CD4-positive, alpha-beta T cell (primary cell): ENCODE data around the gene RNASEH2B. TPM values are rescaled to one million over a fixed set of nuclear protein-coding genes. Genes with fewer than 3 reads are reported as not detected.

Experiments used
- ATAC-seq: fragments of 200-7000 bp; cut with Tn5 transposase; one replicate; pipeline ENCODE4 v1.10.0; 2022; ENCODE audit warnings: mild to moderate bottlenecking; ENCODE audit not compliant: poor library complexity
- CTCF ChIA-PET: fragments of 350-600 bp; sonication (Branson Sonifier 250); formaldehyde crosslinking; loops from one replicate; lab custom pipeline; 2021; ENCODE audit warnings: antibody characterized with exemption, inconsistent platforms; lab: Charles Lee
- POLR2A ChIA-PET: fragments of 350-600 bp; sonication (Branson Sonifier 250); formaldehyde crosslinking; loops from one replicate; lab custom pipeline; 2021; ENCODE audit warnings: antibody characterized with exemption, inconsistent platforms; lab: Charles Lee
- DNase-seq, 14 experiments: peaks; one replicate each; pipeline ENCODE4 v3.0.0-alpha.2; 2013 to 2020; ENCODE audit warnings: mixed read lengths in 2 of 14
- H3K27ac ChIP-seq, 2 donors: one replicate each; pipeline versions ENCODE4 v1.5.1 to v1.7.0; 2013; ENCODE audit warnings: low read length in 2 of 2, low read depth in 1 of 2, mild to moderate bottlenecking in 1 of 2
- H3K27me3 ChIP-seq, 2 experiments: 1 replicate in 1 of 2; 2 replicates in 1 of 2; pipeline versions ENCODE4 v1.6.1 to v1.7.0; 2013; ENCODE audit warnings: low read length in 2 of 2, control low read depth in 1 of 2, mild to moderate bottlenecking in 1 of 2, moderate library complexity in 1 of 2; ENCODE audit not compliant: insufficient read depth in 2 of 2, control insufficient read depth in 1 of 2
- H3K36me3 ChIP-seq: one replicate; pipeline ENCODE4 v1.6.1; 2013; ENCODE audit warnings: low read length, control low read depth; ENCODE audit not compliant: insufficient read depth
- H3K4me1 ChIP-seq: one replicate; pipeline ENCODE4 v1.6.1; 2013; ENCODE audit warnings: low read length, control low read depth; ENCODE audit not compliant: insufficient read depth
- H3K4me3 ChIP-seq: one replicate; pipeline ENCODE4 v1.5.1; 2013; ENCODE audit warnings: mild to moderate bottlenecking, low read length, moderate library complexity
- H3K9me3 ChIP-seq, 2 experiments: 1 replicate in 1 of 2; 2 replicates in 1 of 2; pipeline versions ENCODE4 v1.6.1 to v1.7.0; 2013; ENCODE audit warnings: low read length in 2 of 2, mild to moderate bottlenecking in 2 of 2, control low read depth in 1 of 2, moderate library complexity in 1 of 2; ENCODE audit not compliant: control insufficient read depth in 1 of 2, insufficient read depth in 1 of 2
- H3K27ac Mint-ChIP-seq: one replicate; pipeline ENCODE4 v1.8.0; 2020; ENCODE audit warnings: mixed read lengths
- H3K27me3 Mint-ChIP-seq: one replicate; pipeline ENCODE4 v1.8.0; 2021; ENCODE audit warnings: mixed read lengths
- H3K36me3 Mint-ChIP-seq: one replicate; pipeline ENCODE4 v1.8.0; 2021; ENCODE audit warnings: low read depth, mixed read lengths
- H3K4me1 Mint-ChIP-seq: one replicate; pipeline ENCODE4 v1.8.0; 2021; ENCODE audit warnings: low read depth, mixed read lengths
- H3K4me3 Mint-ChIP-seq: one replicate; pipeline ENCODE4 v1.8.0; 2020; ENCODE audit warnings: mild to moderate bottlenecking, mixed read lengths
- H3K9me3 Mint-ChIP-seq: one replicate; pipeline ENCODE4 v1.8.0; 2020; ENCODE audit warnings: mixed read lengths
- CTCF ChIP-seq: fragments of 200-600 bp; IDR thresholded peaks from one replicate; pipeline ENCODE4 v1.8.0; 2022; ENCODE audit warnings: antibody characterized with exemption, mild to moderate bottlenecking
- intact Hi-C, 2 experiments: fragments of 100-400 bp; cut with DNase I in 1 of 2; cut with micrococcal nuclease in 1 of 2; formaldehyde crosslinking; loops; one replicate each; pipeline versions ENCODE4 v1.15.1 to v1.9.0; 2023 to 2025; cut with DNase I, micrococcal nuclease
- total RNA-seq, 174 experiments: library from RNA in 2 of 174; stranded (reverse) in 2 of 174; gene quantifications; one replicate each; pipeline ENCODE4 v1.2.3 and lab custom pipeline; 2021 to 2026

Gene RNASEH2B
- total RNA-seq, 2 experiments from 2014 or later: 68.4 to 74.6 TPM

- no peak overlapping the region for H3K4me3 ChIP-seq
- DNase-seq: no peak
- Mint-ChIP-seq H3K27me3 (no peaks in the 10 kb centered on the region), H3K9me3 (peaks cover 8% of the 10 kb centered on the region), H3K27ac (peak overlapping the region; percentile 64), H3K36me3 (peaks cover 82% of the 10 kb centered on the region), H3K4me1 (peaks cover 48% of the 10 kb centered on the region), H3K4me3 (no peak overlapping the region)
- no peaks in the 10 kb centered on the region for H3K4me1 ChIP-seq
- H3K27me3 ChIP-seq: no peaks in the 10 kb centered on the region
- ChIA-PET CTCF (interaction anchor here (1.3 to 1.9 kb wide), 2 partner anchors 13 to 16 kb away, joined by 3 to 4 read pairs; no protein-coding TSS in a partner anchor), POLR2A (interaction anchor here (1.3 kb wide), 1 partner anchor 13 kb away, joined by 3 read pairs; no protein-coding TSS in a partner anchor)
- peaks cover 36% of the 10 kb centered on the region for H3K36me3 ChIP-seq
- peaks cover 4 to 16% of the 10 kb centered on the region in 2 experiments for H3K9me3 ChIP-seq
- TF ChIP-seq CTCF: no peak
- no peak overlapping the region for H3K27ac ChIP-seq
- intact Hi-C loops: no loop called here
- ATAC-seq: no peak
Measured at GRCh38 chr13:50928102-50928501, 18.5 kb downstream of the RNASEH2B start.

- Histone ChIP-seq H3K4me1 (no peaks in the 10 kb centered on the region), H3K4me3 (no peak overlapping the region), H3K27me3 (no peaks in the 10 kb centered on the region), H3K27ac (no peak overlapping the region), H3K9me3 (peaks cover 4 to 8% of the 10 kb centered on the region in 2 experiments), H3K36me3 (peaks cover 40% of the 10 kb centered on the region)
- Mint-ChIP-seq H3K9me3 (peaks cover 8% of the 10 kb centered on the region), H3K27me3 (no peaks in the 10 kb centered on the region), H3K27ac (peak overlapping the region; percentile 11), H3K4me3 (no peak overlapping the region), H3K36me3 (peaks cover 80% of the 10 kb centered on the region), H3K4me1 (peaks cover 48% of the 10 kb centered on the region)
- CTCF ChIA-PET: interaction anchor here (0.7 to 1.9 kb wide), 3 partner anchors 13 to 1124 kb away, joined by 3 to 4 read pairs (median 4); no protein-coding TSS in a partner anchor
- no peak for TF ChIP-seq CTCF
- POLR2A ChIA-PET: interaction anchor here (0.6 kb wide), 1 partner anchor 20 kb away, joined by 3 read pairs; no protein-coding TSS in a partner anchor
- DNase-seq (no peak), ATAC-seq (no peak)
- intact Hi-C loops: no loop called here
Measured at GRCh38 chr13:50928659-50929462, 19.3 kb downstream of the RNASEH2B start.

GRCh38 chr13:50932091-50932490 is 22.5 kb downstream of the RNASEH2B start:
- Mint-ChIP-seq H3K4me1 (peaks cover 23% of the 10 kb centered on the region), H3K36me3 (peaks cover 87% of the 10 kb centered on the region), H3K4me3 (no peak overlapping the region), H3K27me3 (no peaks in the 10 kb centered on the region), H3K27ac (no peak overlapping the region), H3K9me3 (peaks cover 2% of the 10 kb centered on the region)
- Histone ChIP-seq H3K4me3 (no peak overlapping the region), H3K27me3 (no peaks in the 10 kb centered on the region), H3K36me3 (peaks cover 69% of the 10 kb centered on the region), H3K9me3 (no peaks in the 10 kb centered on the region), H3K4me1 (no peaks in the 10 kb centered on the region), H3K27ac (no peak overlapping the region)
- no peak for TF ChIP-seq CTCF
- ChIA-PET CTCF (no interaction called here), POLR2A (no interaction called here)
- ATAC-seq (no peak), DNase-seq (no peak)
- intact Hi-C loops: no loop called here
